Inferior parietal cortex (tissue), 1 donor: ENCODE results near the gene TJAP1.

Experiments
- DNase-seq: peaks from one replicate; pipeline ENCODE4 v3.0.0-alpha.2; 2016; ENCODE audit errors: extremely low spot score

TJAP1 gene

GRCh38 chr6:43505718-43506117 lies 28.3 kb downstream of the TJAP1 start:
- DNase-seq = no peak

- no peak for DNase-seq
These were observed 28.8 kb downstream of the TJAP1 start for GRCh38 chr6:43506171-43506570.

- DNase-seq = peak; percentile 94
These were observed 29.5 kb downstream of the TJAP1 start for GRCh38 chr6:43506667-43507471.

- DNase-seq = no peak
These were observed 31.2 kb downstream of the TJAP1 start for GRCh38 chr6:43508481-43509141.

- DNase-seq = no peak
These were observed 32.0 kb downstream of the TJAP1 start for GRCh38 chr6:43509142-43509983.

- peak; percentile 74 for DNase-seq
These were observed 32.8 kb downstream of the TJAP1 start, which contains the start of gene LRRC73 for GRCh38 chr6:43509984-43510826. Gene LRRC73 (minus strand): TSS chr6:43510346. CDS start chr6:43509785, 561 bp downstream.

- DNase-seq = no peak
These were observed 33.4 kb downstream of the TJAP1 start for GRCh38 chr6:43510827-43511163.

- DNase-seq = no peak
These were observed 34.5 kb downstream of the TJAP1 start for GRCh38 chr6:43511824-43512415.

GRCh38 chr6:43515808-43516207 lies 38.4 kb downstream of the TJAP1 start:
- no peak for DNase-seq

GRCh38 chr6:43516367-43516696 lies 39.0 kb downstream of the TJAP1 start:
- no peak for DNase-seq

- peak; percentile 99 for DNase-seq
These were observed 39.5 kb downstream of the TJAP1 start, which contains the start of the genes POLR1C and YIPF3 for GRCh38 chr6:43516697-43517504. Gene POLR1C (plus strand): TSS chr6:43517089. CDS start chr6:43517110, 21 bp downstream. Gene YIPF3 (minus strand): TSS chr6:43516926. CDS start chr6:43516807, 119 bp downstream.

- DNase-seq = no peak
These were observed 40.4 kb downstream of the TJAP1 start for GRCh38 chr6:43517505-43518357.

- no peak for DNase-seq
These were observed 42.7 kb downstream of the TJAP1 start for GRCh38 chr6:43520097-43520496.

GRCh38 chr6:43521836-43522235 lies 44.5 kb downstream of the TJAP1 start:
- DNase-seq = no peak

- DNase-seq = no peak
These were observed 45.3 kb downstream of the TJAP1 start for GRCh38 chr6:43522547-43523261.

- no peak for DNase-seq
These were observed 45.9 kb downstream of the TJAP1 start for GRCh38 chr6:43523284-43523683.

GRCh38 chr6:43524483-43524961 lies 47.2 kb downstream of the TJAP1 start:
- DNase-seq = no peak

- DNase-seq = no peak
These were observed 54.8 kb downstream of the TJAP1 start for GRCh38 chr6:43532201-43532600.
